Testis (tissue), 3 donors: ENCODE results near the gene TGM2. TPM values are rescaled to one million over a fixed set of nuclear protein-coding genes. Genes with fewer than 3 reads are reported as not detected.
"Not testable (repeated sequence)": the region's sequence is repeated elsewhere in the genome, so short reads cannot be mapped to it uniquely, and the experiment has no call there.

ENCODE experiments used
- DNase-seq: peaks from one replicate; pipeline ENCODE4 v3.0.0-alpha.2; 2019
- H3K27ac ChIP-seq, 2 donors: fragments of 200-600 bp; sonication (generic); one replicate each; pipeline ENCODE4 v1.5.1; 2019
- H3K27me3 ChIP-seq: fragments of 200-600 bp; sonication (generic); one replicate; pipeline ENCODE4 v1.5.1; 2019
- H3K36me3 ChIP-seq: fragments of 200-600 bp; sonication (generic); one replicate; pipeline ENCODE4 v1.5.1; 2017; ENCODE audit warnings: low read depth; ENCODE audit errors: missing control alignments
- H3K4me1 ChIP-seq: fragments of 200-600 bp; sonication (generic); one replicate; pipeline ENCODE4 v1.5.1; 2019
- H3K4me3 ChIP-seq, 2 donors: fragments of 200-600 bp; sonication (generic); one replicate each; pipeline ENCODE4 v1.5.1; 2017 to 2019
- H3K9me3 ChIP-seq: fragments of 200-600 bp; sonication (generic); one replicate; pipeline ENCODE4 v1.5.1; 2017
- POLR2A ChIP-seq: fragments of 450-650 bp; IDR thresholded peaks from one replicate; pipeline ENCODE4 v1.6.1; 2017; ENCODE audit warnings: antibody characterized with exemption, mild to moderate bottlenecking, moderate library complexity
- WGBS, 2 donors: methylation state at CpG; one replicate each; pipeline ENCODE4 v1.1.5; 2018; 5-methylcytosine and 5-hydroxymethylcytosine counted together
- intact Hi-C: fragments of 100-400 bp; cut with DNase I; formaldehyde crosslinking; loops from one replicate; pipeline ENCODE4 v1.15.1; 2023; ENCODE audit warnings: low total_unique reads
- polyA plus RNA-seq: library from polyadenylated mRNA; stranded (reverse); fragments of 350-450 nt; fragmentation: Illumina TruSeq; extraction: RNeasy Lipid Tissue Mini Kit (QIAGEN cat#74804); gene quantifications from one replicate; pipeline ENCODE4 v1.2.3, GENCODE V29; 2014; ENCODE audit warnings: low read depth, low replicate concordance; ENCODE audit not compliant: insufficient read depth
- total RNA-seq, 2 donors: library from RNA; depleted of rRNA; stranded (reverse); fragments of >200 nt; gene quantifications; one replicate each; pipeline ENCODE4 v1.2.3, GENCODE V29; 2016
- TF ChIP-seq, protein P1 (sequence below), 3 experiments: fragments of 450-650 bp in 2 of 3; fragments of 200-600 bp in 1 of 3; sonication (generic) in 1 of 3; IDR thresholded peaks; one replicate each; pipeline ENCODE4 v1.5.1; 2016 to 2019; ENCODE audit warnings: antibody characterized with exemption in 3 of 3, mild to moderate bottlenecking in 2 of 3, moderate library complexity in 1 of 3

Gene TGM2
- total and polyA plus RNA-seq, 3 donors from 2014 or later: 3.2 to 49.0 (median 8.5) TPM

- no peak for DNase-seq
Measured at GRCh38 chr20:38110525-38111178, 54.4 kb downstream of the TGM2 start.

DNA sequence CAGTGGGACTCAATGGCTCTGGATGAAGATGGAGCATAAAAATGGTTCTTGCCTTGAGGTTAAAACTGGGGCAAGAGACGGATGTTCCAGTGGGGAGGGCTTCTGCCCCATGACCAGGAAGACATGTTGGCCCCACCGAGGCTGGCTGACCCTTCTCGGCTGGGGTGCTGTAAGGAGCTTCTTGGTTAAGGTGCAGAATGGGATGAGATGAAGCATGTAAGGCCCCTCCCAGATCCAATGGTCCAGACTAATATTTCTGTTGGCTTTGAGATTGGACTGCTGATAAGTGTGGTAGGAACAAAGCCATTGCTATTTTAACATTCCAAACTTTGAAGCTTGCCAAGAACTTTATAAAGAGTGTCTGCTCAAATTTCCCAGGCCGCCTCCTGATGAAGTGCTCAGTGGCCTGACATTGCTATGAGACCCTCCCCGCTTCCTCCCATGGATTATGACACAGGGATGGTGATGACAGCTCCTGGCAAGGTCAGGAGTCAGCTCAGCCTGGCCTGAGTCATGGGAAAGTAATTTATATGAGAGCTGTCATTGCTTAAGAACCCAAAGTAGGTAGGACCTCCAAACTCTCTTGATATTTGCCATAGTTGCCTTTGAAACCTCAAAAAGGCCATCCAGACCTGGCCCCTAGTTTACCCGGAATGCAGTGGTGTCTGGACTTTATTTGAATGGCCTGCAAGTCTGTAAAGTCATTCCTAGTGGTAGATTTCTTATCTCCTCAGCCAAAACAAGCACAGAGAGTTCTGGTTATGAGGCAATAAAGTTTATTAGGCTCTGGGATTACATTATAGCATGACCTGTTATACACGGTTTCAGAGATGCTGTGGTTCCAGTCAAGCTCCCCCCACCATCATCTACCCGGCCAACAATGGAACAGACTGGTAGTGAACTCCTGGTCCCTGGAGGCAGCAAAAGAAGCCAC, 55.2 kb downstream of the TGM2 start:
- DNase-seq: no peak
- Histone ChIP-seq H3K9me3 (no peaks in the 10 kb centered on the region), H3K27ac (no peak overlapping the region), H3K27me3 (no peaks in the 10 kb centered on the region), H3K36me3 (no peaks in the 10 kb centered on the region), H3K4me3 (no peak overlapping the region), H3K4me1 (peaks cover 10% of the 10 kb centered on the region)
- intact Hi-C loops: no loop called here
- WGBS, 2 donors: 60 to 65% methylated on average over 7 to 8 of the region's 8 CpGs
- TF ChIP-seq, protein P1, sequence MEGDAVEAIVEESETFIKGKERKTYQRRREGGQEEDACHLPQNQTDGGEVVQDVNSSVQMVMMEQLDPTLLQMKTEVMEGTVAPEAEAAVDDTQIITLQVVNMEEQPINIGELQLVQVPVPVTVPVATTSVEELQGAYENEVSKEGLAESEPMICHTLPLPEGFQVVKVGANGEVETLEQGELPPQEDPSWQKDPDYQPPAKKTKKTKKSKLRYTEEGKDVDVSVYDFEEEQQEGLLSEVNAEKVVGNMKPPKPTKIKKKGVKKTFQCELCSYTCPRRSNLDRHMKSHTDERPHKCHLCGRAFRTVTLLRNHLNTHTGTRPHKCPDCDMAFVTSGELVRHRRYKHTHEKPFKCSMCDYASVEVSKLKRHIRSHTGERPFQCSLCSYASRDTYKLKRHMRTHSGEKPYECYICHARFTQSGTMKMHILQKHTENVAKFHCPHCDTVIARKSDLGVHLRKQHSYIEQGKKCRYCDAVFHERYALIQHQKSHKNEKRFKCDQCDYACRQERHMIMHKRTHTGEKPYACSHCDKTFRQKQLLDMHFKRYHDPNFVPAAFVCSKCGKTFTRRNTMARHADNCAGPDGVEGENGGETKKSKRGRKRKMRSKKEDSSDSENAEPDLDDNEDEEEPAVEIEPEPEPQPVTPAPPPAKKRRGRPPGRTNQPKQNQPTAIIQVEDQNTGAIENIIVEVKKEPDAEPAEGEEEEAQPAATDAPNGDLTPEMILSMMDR (IDR thresholded peaks at IDR 0.05): no peak
- no peak for TF ChIP-seq POLR2A

More at GRCh38 chr20:38110525-38111178, 54.4 kb downstream of the TGM2 start:
- WGBS, 2 donors: 87 to 93% methylated on average over 8 of the region's 8 CpGs
- no peak overlapping the region for H3K27ac ChIP-seq
- H3K9me3 ChIP-seq: no peaks in the 10 kb centered on the region
- intact Hi-C loops: no loop called here
- H3K27me3 ChIP-seq: no peaks in the 10 kb centered on the region
- H3K4me1 ChIP-seq: peaks cover 10% of the 10 kb centered on the region
- TF ChIP-seq, protein P1 (IDR thresholded peaks at IDR 0.05): no peak
- no peak for TF ChIP-seq POLR2A
- no peak overlapping the region for H3K4me3 ChIP-seq
- no peaks in the 10 kb centered on the region for H3K36me3 ChIP-seq

DNA sequence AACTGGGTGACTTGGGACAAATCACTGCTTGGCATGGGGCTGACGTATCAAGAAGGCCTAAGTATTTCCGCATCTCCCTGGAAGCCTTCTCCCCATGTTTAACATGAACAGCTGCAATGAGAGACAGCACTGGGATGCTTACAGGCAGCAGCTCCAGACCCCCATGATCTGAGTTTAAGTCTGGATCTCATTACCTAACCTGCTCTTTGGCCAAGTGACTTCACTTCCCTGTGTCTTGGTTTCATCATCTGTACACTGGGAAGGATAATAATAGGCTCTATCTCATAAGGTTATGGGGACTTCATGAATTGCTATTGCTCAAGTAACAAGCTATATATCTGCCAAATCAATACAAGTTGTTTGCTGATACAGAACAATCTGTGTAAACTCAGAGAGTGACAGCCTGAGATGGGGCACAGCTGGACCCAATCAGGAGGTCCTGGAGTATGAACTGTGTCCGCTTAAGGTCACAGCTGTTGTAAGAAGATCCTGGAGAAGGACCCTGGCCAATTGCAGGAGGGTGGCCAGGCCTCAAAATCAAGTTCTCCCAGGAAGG, 56.0 kb downstream of the TGM2 start:
- intact Hi-C loops: no loop called here
- Histone ChIP-seq H3K36me3 (no peaks in the 10 kb centered on the region), H3K9me3 (no peaks in the 10 kb centered on the region), H3K27me3 (no peaks in the 10 kb centered on the region), H3K4me3 (no peak overlapping the region), H3K27ac (no peak overlapping the region), H3K4me1 (peaks cover 10% of the 10 kb centered on the region)
- peak; percentile 40 for DNase-seq
- TF ChIP-seq POLR2A: no peak
- TF ChIP-seq, protein P1 (IDR thresholded peaks at IDR 0.05): no peak
- WGBS, 2 donors: 86 to 89% methylated on average over 2 to 3 of the region's 3 CpGs

- intact Hi-C loops: no loop called here
- Histone ChIP-seq H3K4me1 (peaks cover 10% of the 10 kb centered on the region), H3K27me3 (no peaks in the 10 kb centered on the region), H3K36me3 (no peaks in the 10 kb centered on the region), H3K9me3 (no peaks in the 10 kb centered on the region), H3K27ac (no peak overlapping the region), H3K4me3 (no peak overlapping the region)
- no peak for DNase-seq
- TF ChIP-seq POLR2A: no peak
- TF ChIP-seq, protein P1 (IDR thresholded peaks at IDR 0.05): no peak
- 82 to 93% methylated on average over 4 of the region's 4 CpGs for WGBS, 2 donors
Measured at GRCh38 chr20:38108438-38108985, 56.6 kb downstream of the TGM2 start.

GRCh38 chr20:38107916-38108315, 57.2 kb downstream of the TGM2 start:
- WGBS, 2 donors: 93 to 97% methylated on average over 7 of the region's 7 CpGs
- not testable (repeated sequence) for H3K4me1 ChIP-seq, H3K27ac ChIP-seq

DNA sequence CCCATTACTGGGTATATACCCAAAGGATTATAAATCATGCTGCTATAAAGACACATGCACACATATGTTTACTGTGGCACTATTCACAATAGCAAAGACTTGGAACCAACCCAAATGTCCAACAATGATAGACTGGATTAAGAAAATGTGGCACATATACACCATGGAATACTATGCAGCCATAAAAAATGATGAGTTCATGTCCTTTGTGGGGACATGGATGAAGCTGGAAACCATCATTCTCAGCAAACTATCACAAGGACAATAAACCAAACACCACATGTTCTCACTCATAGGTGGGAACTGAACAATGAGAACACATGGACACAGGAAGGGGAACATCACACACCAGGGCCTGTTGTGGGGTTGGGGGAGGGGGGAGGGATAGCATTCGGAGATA, 57.7 kb downstream of the TGM2 start:
- H3K36me3 ChIP-seq, H3K27ac ChIP-seq, H3K9me3 ChIP-seq, H3K4me3 ChIP-seq, H3K27me3 ChIP-seq, H3K4me1 ChIP-seq, intact Hi-C loops, DNase-seq: not testable (repeated sequence)
- WGBS, 2 donors: 86 to 92% methylated on average over 1 of the region's 1 CpG

More at GRCh38 chr20:38107916-38108315, 57.2 kb downstream of the TGM2 start:
- H3K9me3 ChIP-seq, H3K27me3 ChIP-seq, intact Hi-C loops, DNase-seq, H3K36me3 ChIP-seq, H3K4me3 ChIP-seq: not testable (repeated sequence)
